Suprapubic skin (tissue), 4 donors: Measurements from ENCODE around the gene EXOC3L4. TPM values are rescaled to one million over a fixed set of nuclear protein-coding genes. Genes with fewer than 3 reads are reported as not detected.
"Not testable (repeated sequence)": the region's sequence is repeated elsewhere in the genome, so short reads cannot be mapped to it uniquely, and the experiment has no call there.

ENCODE experiments used
- DNase-seq, 2 donors: peaks; one replicate each; pipeline ENCODE4 v3.0.0-alpha.2; 2019; ENCODE audit warnings: low spot score in 2 of 2
- H3K27ac ChIP-seq: fragments of 200-600 bp; sonication (generic); one replicate; pipeline ENCODE4 v1.5.1; 2019
- H3K27me3 ChIP-seq: fragments of 200-600 bp; sonication (generic); one replicate; pipeline ENCODE4 v1.5.1; 2019
- H3K36me3 ChIP-seq: fragments of 200-600 bp; sonication (generic); one replicate; pipeline ENCODE4 v1.5.1; 2019
- H3K4me1 ChIP-seq: fragments of 200-600 bp; sonication (generic); one replicate; pipeline ENCODE4 v1.5.1; 2019
- H3K4me3 ChIP-seq: fragments of 200-600 bp; sonication (generic); one replicate; pipeline ENCODE4 v1.5.1; 2019; ENCODE audit warnings: mild to moderate bottlenecking
- H3K9me3 ChIP-seq: fragments of 200-600 bp; sonication (generic); one replicate; pipeline ENCODE4 v1.5.1; 2019
- EP300 ChIP-seq: sonication (generic); formaldehyde crosslinking; IDR thresholded peaks from one replicate; pipeline ENCODE4 v1.6.1; 2017; ENCODE audit warnings: antibody characterized with exemption
- POLR2A ChIP-seq, 2 donors: fragments of 450-650 bp; IDR thresholded peaks; one replicate each; pipeline ENCODE4 v1.6.1; 2017; ENCODE audit warnings: antibody characterized with exemption in 2 of 2, mild to moderate bottlenecking in 2 of 2, moderate library complexity in 2 of 2
- POLR2AphosphoS5 ChIP-seq, 3 donors: sonication (generic); formaldehyde crosslinking; IDR thresholded peaks; one replicate each; pipeline ENCODE4 v1.6.1; 2017; ENCODE audit warnings: antibody characterized with exemption in 3 of 3
- WGBS: methylation state at CpG from one replicate; pipeline ENCODE4 v1.1.5; 2018; 5-methylcytosine and 5-hydroxymethylcytosine counted together
- total RNA-seq, 4 donors: library from RNA; depleted of rRNA; stranded (reverse); fragments of >200 nt; gene quantifications; one replicate each; pipeline ENCODE4 v1.1.0, GENCODE V29; 2016
- TF ChIP-seq, protein P1 (sequence below), 2 donors: fragments of 200-600 bp in 1 of 2; fragments of 450-650 bp in 1 of 2; sonication (generic) in 1 of 2; IDR thresholded peaks; one replicate each; pipeline ENCODE4 v1.5.1; 2016 to 2019; ENCODE audit warnings: antibody characterized with exemption in 2 of 2, mild to moderate bottlenecking in 1 of 2, moderate library complexity in 1 of 2

Gene EXOC3L4
- total RNA-seq, 4 donors from 2014 or later: 1.5 TPM; not detected in 3

DNA sequence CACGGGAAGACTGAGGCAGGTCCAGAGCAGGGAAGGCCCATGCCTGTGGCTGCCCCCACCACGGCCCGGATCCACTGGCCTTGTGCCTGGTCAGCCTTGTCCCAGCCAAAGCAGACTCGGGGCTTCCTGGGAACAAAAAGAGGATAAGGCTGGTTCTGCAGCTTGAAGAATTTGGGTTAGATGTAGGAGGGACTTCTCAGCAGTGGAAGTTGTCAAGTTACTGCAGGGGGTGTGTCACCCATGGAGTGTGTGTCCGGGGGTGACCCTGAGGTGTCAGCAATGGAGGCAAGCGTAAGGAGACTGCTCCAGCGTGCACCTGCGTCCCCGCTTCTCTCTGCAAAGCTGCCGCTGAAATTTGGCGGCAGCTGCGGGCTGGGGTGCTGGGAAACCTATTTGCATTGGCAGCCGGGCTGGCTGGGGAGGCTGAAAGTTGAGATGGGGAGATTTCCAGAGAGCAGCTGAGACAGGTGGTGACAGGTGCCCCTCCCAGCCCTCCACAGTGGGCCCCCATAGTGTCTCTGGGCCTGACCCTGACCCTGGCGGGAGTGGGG lies 16.2 kb downstream of the EXOC3L4 start:
- H3K4me1 ChIP-seq: peaks cover 50% of the 10 kb centered on the region
- H3K27me3 ChIP-seq: peaks cover 4% of the 10 kb centered on the region
- 56% methylated on average over 14 of the region's 14 CpGs for WGBS
- TF ChIP-seq, protein P1, sequence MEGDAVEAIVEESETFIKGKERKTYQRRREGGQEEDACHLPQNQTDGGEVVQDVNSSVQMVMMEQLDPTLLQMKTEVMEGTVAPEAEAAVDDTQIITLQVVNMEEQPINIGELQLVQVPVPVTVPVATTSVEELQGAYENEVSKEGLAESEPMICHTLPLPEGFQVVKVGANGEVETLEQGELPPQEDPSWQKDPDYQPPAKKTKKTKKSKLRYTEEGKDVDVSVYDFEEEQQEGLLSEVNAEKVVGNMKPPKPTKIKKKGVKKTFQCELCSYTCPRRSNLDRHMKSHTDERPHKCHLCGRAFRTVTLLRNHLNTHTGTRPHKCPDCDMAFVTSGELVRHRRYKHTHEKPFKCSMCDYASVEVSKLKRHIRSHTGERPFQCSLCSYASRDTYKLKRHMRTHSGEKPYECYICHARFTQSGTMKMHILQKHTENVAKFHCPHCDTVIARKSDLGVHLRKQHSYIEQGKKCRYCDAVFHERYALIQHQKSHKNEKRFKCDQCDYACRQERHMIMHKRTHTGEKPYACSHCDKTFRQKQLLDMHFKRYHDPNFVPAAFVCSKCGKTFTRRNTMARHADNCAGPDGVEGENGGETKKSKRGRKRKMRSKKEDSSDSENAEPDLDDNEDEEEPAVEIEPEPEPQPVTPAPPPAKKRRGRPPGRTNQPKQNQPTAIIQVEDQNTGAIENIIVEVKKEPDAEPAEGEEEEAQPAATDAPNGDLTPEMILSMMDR (IDR thresholded peaks at IDR 0.05): no peak
- TF ChIP-seq EP300 (no peak), POLR2AphosphoS5 (IDR thresholded peaks at IDR 0.05) (no peak), POLR2A (IDR thresholded peaks at IDR 0.05) (no peak)
- DNase-seq: no peak
- no peak overlapping the region for H3K4me3 ChIP-seq
- H3K36me3 ChIP-seq: no peaks in the 10 kb centered on the region
- H3K27ac ChIP-seq: peak overlapping the region; percentile 67
- H3K9me3 ChIP-seq: no peaks in the 10 kb centered on the region

DNA sequence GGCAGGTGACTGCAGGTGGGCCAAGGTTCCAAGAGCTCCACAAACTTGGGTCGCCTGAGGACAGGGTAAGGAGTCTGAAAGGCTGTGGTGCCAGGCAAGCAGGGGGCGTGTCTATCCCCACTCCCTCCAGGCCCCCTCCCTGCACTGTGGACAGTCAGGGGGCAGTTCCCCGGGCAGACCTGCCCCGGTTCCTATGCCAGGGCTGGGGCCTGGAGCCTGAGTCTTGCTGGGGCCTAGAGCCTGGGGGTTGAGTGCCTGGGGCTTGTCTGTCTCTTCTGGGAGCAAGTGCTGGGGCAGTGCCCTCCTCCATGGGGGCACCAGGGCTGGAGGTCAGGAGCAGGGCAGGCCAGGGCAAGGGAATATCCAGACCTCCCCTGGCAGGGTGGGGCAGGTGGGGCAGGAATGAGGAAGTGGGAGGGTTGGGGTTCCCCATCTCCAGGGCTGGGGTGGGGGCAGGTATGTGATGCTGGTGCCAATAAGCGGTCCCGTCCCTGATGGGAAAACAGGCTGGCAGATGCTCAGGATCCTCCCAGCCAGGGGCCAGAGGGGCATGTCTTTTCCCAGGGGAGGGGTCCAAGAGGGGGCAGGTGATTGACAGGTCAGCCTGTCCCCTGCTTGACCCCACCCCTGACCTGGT lies 16.8 kb downstream of the EXOC3L4 start:
- TF ChIP-seq POLR2A (IDR thresholded peaks at IDR 0.05) (no peak), POLR2AphosphoS5 (IDR thresholded peaks at IDR 0.05) (no peak), EP300 (no peak)
- TF ChIP-seq, protein P1 (IDR thresholded peaks at IDR 0.05): no peak
- peaks cover 4% of the 10 kb centered on the region for H3K27me3 ChIP-seq
- no peak overlapping the region for H3K4me3 ChIP-seq
- H3K27ac ChIP-seq: no peak overlapping the region
- no peaks in the 10 kb centered on the region for H3K36me3 ChIP-seq
- DNase-seq: no peak
- no peaks in the 10 kb centered on the region for H3K9me3 ChIP-seq
- WGBS: 44% methylated on average over 3 of the region's 6 CpGs
- peaks cover 50% of the 10 kb centered on the region for H3K4me1 ChIP-seq

DNA sequence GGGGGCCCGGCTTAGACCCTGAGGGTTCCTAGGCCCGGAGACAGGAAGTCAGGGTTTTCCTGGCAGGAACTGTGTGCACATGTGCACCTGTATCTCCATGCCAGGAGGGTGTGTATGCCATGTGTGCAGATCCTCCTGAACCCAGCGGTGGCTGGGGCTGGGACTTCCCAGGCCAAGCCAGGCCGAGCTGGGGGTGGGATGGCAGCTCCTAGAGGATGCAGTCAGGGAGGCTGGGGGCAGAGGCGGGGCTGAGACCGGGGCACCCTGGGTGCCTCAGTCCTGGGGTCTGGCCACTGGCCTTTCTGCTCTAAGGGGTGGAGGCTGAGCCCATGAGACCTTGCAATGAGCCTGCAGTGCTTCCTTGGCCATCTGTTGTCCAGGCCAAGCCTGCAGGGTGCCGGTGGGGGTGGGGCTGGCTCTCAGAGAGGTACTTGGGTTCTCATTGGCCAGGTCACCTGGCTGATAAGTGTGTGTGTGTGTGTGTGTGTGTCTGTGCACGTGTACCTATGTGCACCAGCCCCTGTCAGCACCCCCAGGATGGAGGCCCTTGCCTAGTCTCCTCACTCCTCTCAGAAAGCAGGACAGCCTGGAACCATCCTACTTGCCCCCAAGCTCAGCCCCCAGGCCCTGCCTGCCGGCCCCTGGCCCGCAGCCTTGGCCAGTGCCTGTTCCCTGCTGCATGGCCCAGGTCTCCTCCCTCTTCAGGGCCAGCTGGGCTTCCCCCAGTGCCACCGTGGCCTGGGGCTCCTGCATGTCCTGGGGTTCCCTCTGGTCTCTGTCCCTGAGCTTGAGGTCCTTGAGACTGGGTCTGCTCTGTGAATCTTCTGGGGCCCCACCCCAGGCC lies 18.1 kb downstream of the EXOC3L4 start:
- no peak overlapping the region for H3K4me3 ChIP-seq
- DNase-seq: no peak
- 27% methylated on average over 5 of the region's 11 CpGs for WGBS
- H3K4me1 ChIP-seq: peaks cover 50% of the 10 kb centered on the region
- H3K36me3 ChIP-seq: no peaks in the 10 kb centered on the region
- TF ChIP-seq POLR2A (IDR thresholded peaks at IDR 0.05) (no peak), EP300 (no peak), POLR2AphosphoS5 (IDR thresholded peaks at IDR 0.05) (no peak)
- TF ChIP-seq, protein P1 (IDR thresholded peaks at IDR 0.05): no peak
- H3K27ac ChIP-seq: no peak overlapping the region
- H3K27me3 ChIP-seq: peaks cover 4% of the 10 kb centered on the region
- H3K9me3 ChIP-seq: no peaks in the 10 kb centered on the region

DNA sequence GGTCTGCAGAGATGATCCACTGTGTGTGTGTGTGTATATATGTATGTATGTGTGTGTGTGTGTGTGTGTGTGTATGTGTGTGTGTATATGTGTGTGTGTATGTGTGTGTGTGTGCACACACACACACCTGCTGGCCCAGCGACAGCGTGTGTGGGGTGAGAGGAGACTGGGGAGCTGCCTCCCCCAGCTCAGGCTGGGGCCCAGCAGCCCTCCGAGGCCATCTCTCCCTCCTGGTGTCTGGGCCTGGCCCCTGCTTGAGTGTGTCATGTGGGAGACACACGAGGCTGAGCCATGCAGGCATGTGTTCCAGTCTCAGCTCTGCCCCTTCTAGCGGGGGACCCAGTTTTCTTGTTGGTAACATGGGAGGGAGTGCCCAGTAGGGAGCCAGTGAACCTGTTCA lies 18.8 kb downstream of the EXOC3L4 start:
- Histone ChIP-seq H3K4me1 (peaks cover 56% of the 10 kb centered on the region), H3K27me3 (peaks cover 4% of the 10 kb centered on the region), H3K27ac (no peak overlapping the region), H3K4me3 (no peak overlapping the region), H3K36me3 (no peaks in the 10 kb centered on the region), H3K9me3 (no peaks in the 10 kb centered on the region)
- TF ChIP-seq EP300 (no peak), POLR2AphosphoS5 (IDR thresholded peaks at IDR 0.05) (no peak), POLR2A (IDR thresholded peaks at IDR 0.05) (no peak)
- TF ChIP-seq, protein P1 (IDR thresholded peaks at IDR 0.05): no peak
- 100% methylated on average over 2 of the region's 5 CpGs for WGBS
- DNase-seq: no peak

- Histone ChIP-seq H3K4me1 (peaks cover 61% of the 10 kb centered on the region), H3K4me3 (no peak overlapping the region), H3K9me3 (no peaks in the 10 kb centered on the region), H3K27ac (no peak overlapping the region), H3K36me3 (no peaks in the 10 kb centered on the region), H3K27me3 (peaks cover 4% of the 10 kb centered on the region)
- no peak for DNase-seq
- 80% methylated on average over 1 of the region's 13 CpGs for WGBS
- no peak for TF ChIP-seq POLR2AphosphoS5 (IDR thresholded peaks at IDR 0.05)
- TF ChIP-seq POLR2A (IDR thresholded peaks at IDR 0.05): no peak
- TF ChIP-seq EP300: no peak
- TF ChIP-seq, protein P1 (IDR thresholded peaks at IDR 0.05): no peak
Measured at GRCh38 chr14:103113774-103114173, 19.2 kb downstream of the EXOC3L4 start.

DNA sequence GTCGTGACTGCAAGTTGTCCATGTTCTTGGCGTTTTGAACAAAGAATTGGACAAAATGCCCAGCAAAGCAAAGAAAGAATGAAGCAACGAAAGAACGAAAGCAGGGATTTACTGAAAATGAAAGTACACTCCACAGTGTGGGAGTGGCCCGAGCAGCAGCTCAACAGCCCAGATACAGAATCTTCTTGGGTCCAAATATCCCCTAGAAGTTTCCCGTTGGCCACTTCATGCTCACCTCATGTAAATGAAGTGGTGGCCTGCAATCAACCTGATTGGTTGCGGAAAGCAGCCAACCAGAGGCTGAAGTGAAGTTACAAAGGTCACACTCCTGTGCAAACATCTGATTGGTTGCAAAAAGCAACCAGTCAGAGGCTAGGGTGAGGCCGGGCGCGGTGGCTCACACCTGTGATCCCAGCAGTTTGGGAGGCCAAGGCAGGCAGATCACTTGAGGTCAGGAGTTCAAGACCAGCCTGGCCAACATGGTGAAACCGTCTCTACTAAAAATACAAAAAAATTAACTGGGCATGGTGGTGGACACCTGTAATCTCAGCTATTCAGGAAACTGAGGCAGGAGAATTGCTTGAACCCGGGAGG lies 20.7 kb downstream of the EXOC3L4 start:
- not testable (repeated sequence) for H3K4me3 ChIP-seq, H3K27me3 ChIP-seq, H3K9me3 ChIP-seq, DNase-seq, H3K36me3 ChIP-seq
- Histone ChIP-seq H3K27ac (peak overlapping the region; percentile 34), H3K4me1 (peaks cover 61% of the 10 kb centered on the region)
- 58% methylated on average over 11 of the region's 12 CpGs for WGBS
